Keratinocyte (primary cell): ENCODE results near the gene FXYD5. TPM values are rescaled to one million over a fixed set of nuclear protein-coding genes. Genes with fewer than 3 reads are reported as not detected.

Source experiments
- DNase-seq: peaks from one replicate; pipeline ENCODE4 v3.0.0-alpha.2; 2011; ENCODE audit warnings: low read depth, missing footprints, low spot score
- FAIRE-seq: peaks from 2 replicates; lab custom pipeline; 2011; peaks lifted over from hg19 to GRCh38; lab: Jason Lieb, UNC
- H2AFZ ChIP-seq: 2 replicates; pipeline ENCODE4 v1.6.0; 2012; ENCODE audit warnings: low read length, control low read depth, inconsistent platforms; ENCODE audit not compliant: control insufficient read depth
- H3K27ac ChIP-seq: 2 replicates; pipeline ENCODE4 v1.5.1; 2011; ENCODE audit warnings: low read length; ENCODE audit not compliant: control insufficient read depth, insufficient read depth
- H3K27me3 ChIP-seq: 3 replicates; pipeline ENCODE4 v1.6.0; 2011; ENCODE audit warnings: low read length; ENCODE audit not compliant: control insufficient read depth, insufficient read depth; ENCODE audit errors: extremely low read depth
- H3K36me3 ChIP-seq, 2 experiments: 2 replicates in 1 of 2; 3 replicates in 1 of 2; pipeline ENCODE4 v1.5.1; 2011; ENCODE audit warnings: low read length in 2 of 2, mild to moderate bottlenecking in 1 of 2; ENCODE audit not compliant: control insufficient read depth in 2 of 2, insufficient read depth in 2 of 2; ENCODE audit errors: extremely low read depth in 1 of 2
- H3K4me1 ChIP-seq: 3 replicates; pipeline ENCODE4 v1.5.1; 2011; ENCODE audit warnings: low read length; ENCODE audit not compliant: control insufficient read depth, insufficient read depth; ENCODE audit errors: extremely low read depth
- H3K4me2 ChIP-seq: 3 replicates; pipeline ENCODE4 v1.6.0; 2011; ENCODE audit warnings: low read depth, low read length; ENCODE audit not compliant: control insufficient read depth, insufficient read depth; ENCODE audit errors: extremely low read depth
- H3K4me3 ChIP-seq, 3 experiments: fragments of 200-600 bp in 1 of 3; sonication (generic) in 1 of 3; 2 replicates in 2 of 3; 3 replicates in 1 of 3; pipeline ENCODE4 v1.5.1; 2011 to 2016; ENCODE audit warnings: low read length in 3 of 3, mild to moderate bottlenecking in 3 of 3, control low read depth in 2 of 3, inconsistent platforms in 1 of 3, low read depth in 1 of 3, mixed read lengths in 1 of 3, mixed run types in 1 of 3, moderate library complexity in 1 of 3; ENCODE audit not compliant: control insufficient read depth in 2 of 3, insufficient read depth in 2 of 3; ENCODE audit errors: extremely low read depth in 1 of 3
- H3K79me2 ChIP-seq: 2 replicates; pipeline ENCODE4 v1.6.0; 2012; ENCODE audit warnings: low read length; ENCODE audit not compliant: control insufficient read depth, insufficient read depth
- H3K9ac ChIP-seq: 3 replicates; pipeline ENCODE4 v1.6.0; 2011; ENCODE audit warnings: low read length; ENCODE audit not compliant: control insufficient read depth, insufficient read depth; ENCODE audit errors: extremely low read depth
- H3K9me1 ChIP-seq: 3 replicates; pipeline ENCODE4 v1.6.0; 2011; ENCODE audit warnings: low read length; ENCODE audit not compliant: control insufficient read depth, insufficient read depth; ENCODE audit errors: extremely low read depth
- H3K9me3 ChIP-seq: 2 replicates; pipeline ENCODE4 v1.5.1; 2012; ENCODE audit warnings: low read depth, low read length; ENCODE audit not compliant: control insufficient read depth
- H4K20me1 ChIP-seq: 3 replicates; pipeline ENCODE4 v1.6.0; 2011; ENCODE audit warnings: low read length; ENCODE audit not compliant: control insufficient read depth, insufficient read depth; ENCODE audit errors: extremely low read depth
- CTCF ChIP-seq, 3 experiments: IDR thresholded peaks in 1 of 3; conservative IDR thresholded peaks in 1 of 3; optimal IDR thresholded peaks in 1 of 3; 2 replicates in 2 of 3; 3 replicates in 1 of 3; pipeline versions ENCODE3 to v1.5.1; 2011; ENCODE audit warnings: low read length in 3 of 3, mild to moderate bottlenecking in 3 of 3, moderate library complexity in 2 of 3, control low read depth in 1 of 3, inconsistent platforms in 1 of 3; ENCODE audit not compliant: insufficient read depth in 2 of 3; ENCODE audit errors: extremely low read depth in 1 of 3
- EZH2 ChIP-seq: IDR thresholded peaks from one replicate; pipeline ENCODE4 v1.6.1; 2012; ENCODE audit warnings: inconsistent platforms, mild to moderate bottlenecking, low read length, moderate library complexity
- dilution Hi-C: fragments of 300-500 bp; cut with MboI; formaldehyde crosslinking; loops from one replicate; pipeline ENCODE4 v1.7.0; 2020; ENCODE audit warnings: low sequenced_read_pairs; ENCODE audit not compliant: extremely low pct_ligation_motif_present
- polyA plus RNA-seq, 5 experiments: library from polyadenylated mRNA; depleted of rRNA in 3 of 5; stranded (reverse) in 3 of 5; stranded (forward) in 1 of 5; unstranded in 1 of 5; fragments of >200 nt; gene quantifications; 1 replicate in 1 of 5; 2 replicates in 3 of 5; 3 replicates in 1 of 5; pipeline versions ENCODE4 v1.2.1 to v1.2.3, GENCODE V29; 2011 to 2012; ENCODE audit warnings: missing spikeins in 2 of 5, low read depth in 1 of 5, low replicate concordance in 1 of 5

The FXYD5 gene
- polyA plus RNA-seq, 1 donor (not counting 4 experiments of a cell fraction or from before 2014, with no cell fraction given), result 122 TPM

- no peak for TF ChIP-seq CTCF (optimal IDR thresholded peaks at IDR 0.05 in 1 of 3, IDR thresholded peaks at IDR 0.05 in 1 of 3, conservative IDR thresholded peaks at IDR 0.05 in 1 of 3; ENCODE audit: extremely low read depth in 1 of 3, insufficient read depth in 2 of 3, low read length in 3 of 3)
- no peak for TF ChIP-seq EZH2
- dilution Hi-C loops, result no loop called here
- FAIRE-seq (no peak), DNase-seq (no peak)
- H4K20me1 ChIP-seq, result no peaks in the 10 kb centered on the region
- H3K9ac ChIP-seq, result no peak overlapping the region
- no peaks in the 10 kb centered on the region for H3K9me1 ChIP-seq
- no peak overlapping the region for H3K4me3 ChIP-seq
- no peaks in the 10 kb centered on the region for H3K9me3 ChIP-seq
- H2AFZ ChIP-seq, result no peak overlapping the region
- peaks cover under 1% of the 10 kb centered on the region for H3K27me3 ChIP-seq
- peaks cover 15% of the 10 kb centered on the region for H3K4me1 ChIP-seq
- no peak overlapping the region for H3K4me2 ChIP-seq
- H3K36me3 ChIP-seq, result no peaks in the 10 kb centered on the region
- no peak overlapping the region for H3K27ac ChIP-seq
- H3K79me2 ChIP-seq, result no peaks in the 10 kb centered on the region
Measured at GRCh38 chr19:35136977-35137702, 17.4 kb upstream of the FXYD5 start.

- Histone ChIP-seq H4K20me1 (no peaks in the 10 kb centered on the region), H3K27ac (no peak within 1 kb of the TSS), H3K27me3 (peaks cover 9% of the 10 kb centered on the region), H2AFZ (no peak within 1 kb of the TSS), H3K9me3 (no peaks in the 10 kb centered on the region), H3K9ac (no peak within 1 kb of the TSS), H3K9me1 (no peaks in the 10 kb centered on the region), H3K4me1 (peaks cover 22% of the 10 kb centered on the region), H3K36me3 (no peaks in the 10 kb centered on the region), H3K4me3 (no peak within 1 kb of the TSS), H3K79me2 (no peaks in the 10 kb centered on the region), H3K4me2 (no peak within 1 kb of the TSS)
- no peak for TF ChIP-seq CTCF (optimal IDR thresholded peaks at IDR 0.05 in 1 of 3, IDR thresholded peaks at IDR 0.05 in 1 of 3, conservative IDR thresholded peaks at IDR 0.05 in 1 of 3; ENCODE audit: extremely low read depth in 1 of 3, insufficient read depth in 2 of 3, low read length in 3 of 3)
- TF ChIP-seq EZH2, result no peak
- dilution Hi-C loops, result no loop called here
- no peak for DNase-seq
- no peak for FAIRE-seq
Measured at GRCh38 chr19:35138305-35138892, 16.1 kb upstream of the FXYD5 start, which contains the start of gene FXYD1. FXYD1 (plus strand) TSS chr19:35138824; CDS start chr19:35140080, 1,256 bp downstream.
